Esophagus muscularis mucosa (tissue), 4 donors: ENCODE results near the gene ALG10. TPM values are rescaled to one million over a fixed set of nuclear protein-coding genes. Genes with fewer than 3 reads are reported as not detected.
"Not testable (repeated sequence)": the region's sequence is repeated elsewhere in the genome, so short reads cannot be mapped to it uniquely, and the experiment has no call there.

ENCODE experiments used
- DNase-seq: peaks from one replicate; pipeline ENCODE4 v3.0.0-alpha.2; 2017; ENCODE audit errors: extremely low spot score
- H3K27ac ChIP-seq, 4 donors: fragments of 200-600 bp; sonication (generic); replicated peaks in 1 of 4; 1 replicate in 3 of 4; 2 replicates in 1 of 4; pipeline ENCODE4 v1.5.1; 2016 to 2019; ENCODE audit warnings: mild to moderate bottlenecking in 1 of 4
- H3K27me3 ChIP-seq, 4 donors: fragments of 200-600 bp; sonication (generic); one replicate each; pipeline versions ENCODE4 v1.5.1 to v1.6.0; 2016 to 2019
- H3K36me3 ChIP-seq, 4 donors: fragments of 200-600 bp; sonication (generic); one replicate each; pipeline ENCODE4 v1.5.1; 2016 to 2019
- H3K4me1 ChIP-seq, 4 donors: fragments of 200-600 bp; sonication (generic); one replicate each; pipeline ENCODE4 v1.5.1; 2016 to 2019
- H3K4me3 ChIP-seq, 4 donors: fragments of 200-600 bp; sonication (generic); 1 replicate in 2 of 4; 2 replicates in 2 of 4; pipeline ENCODE4 v1.5.1; 2016 to 2019; ENCODE audit warnings: mild to moderate bottlenecking in 4 of 4, moderate library complexity in 1 of 4
- H3K9me3 ChIP-seq, 4 donors: fragments of 200-600 bp; sonication (generic); 1 replicate in 3 of 4; 2 replicates in 1 of 4; pipeline ENCODE4 v1.5.1; 2016 to 2019
- CTCF ChIP-seq, 3 experiments: fragments of 200-600 bp in 2 of 3; fragments of 450-650 bp in 1 of 3; sonication (generic) in 2 of 3; IDR thresholded peaks; one replicate each; pipeline ENCODE4 v1.5.1; 2017 to 2019; ENCODE audit warnings: antibody characterized with exemption in 3 of 3, mild to moderate bottlenecking in 2 of 3, moderate library complexity in 1 of 3
- EP300 ChIP-seq: sonication (generic); formaldehyde crosslinking; IDR thresholded peaks from one replicate; pipeline ENCODE4 v1.6.1; 2017; ENCODE audit warnings: antibody characterized with exemption
- POLR2A ChIP-seq: fragments of 450-650 bp; IDR thresholded peaks from one replicate; pipeline ENCODE4 v1.6.1; 2017; ENCODE audit warnings: antibody characterized with exemption, moderate library complexity, mild to moderate bottlenecking, low read depth
- POLR2AphosphoS5 ChIP-seq, 2 donors: sonication (generic); formaldehyde crosslinking; IDR thresholded peaks; one replicate each; pipeline ENCODE4 v1.6.1; 2017; ENCODE audit warnings: antibody characterized with exemption in 2 of 2
- WGBS: methylation state at CpG from one replicate; pipeline ENCODE4 v1.1.5; 2018; 5-methylcytosine and 5-hydroxymethylcytosine counted together
- intact Hi-C: fragments of 100-400 bp; cut with DNase I; formaldehyde crosslinking; loops from one replicate; pipeline ENCODE4 v1.15.1; 2023
- total RNA-seq, 4 donors: library from RNA; depleted of rRNA; stranded (reverse); fragments of >200 nt; gene quantifications; one replicate each; pipeline versions ENCODE4 v1.1.0 to v1.2.1, GENCODE V29; 2016

Gene ALG10
- total RNA-seq, 4 donors from 2014 or later, result 3.8 to 8.7 (median 5.1) TPM

DNA sequence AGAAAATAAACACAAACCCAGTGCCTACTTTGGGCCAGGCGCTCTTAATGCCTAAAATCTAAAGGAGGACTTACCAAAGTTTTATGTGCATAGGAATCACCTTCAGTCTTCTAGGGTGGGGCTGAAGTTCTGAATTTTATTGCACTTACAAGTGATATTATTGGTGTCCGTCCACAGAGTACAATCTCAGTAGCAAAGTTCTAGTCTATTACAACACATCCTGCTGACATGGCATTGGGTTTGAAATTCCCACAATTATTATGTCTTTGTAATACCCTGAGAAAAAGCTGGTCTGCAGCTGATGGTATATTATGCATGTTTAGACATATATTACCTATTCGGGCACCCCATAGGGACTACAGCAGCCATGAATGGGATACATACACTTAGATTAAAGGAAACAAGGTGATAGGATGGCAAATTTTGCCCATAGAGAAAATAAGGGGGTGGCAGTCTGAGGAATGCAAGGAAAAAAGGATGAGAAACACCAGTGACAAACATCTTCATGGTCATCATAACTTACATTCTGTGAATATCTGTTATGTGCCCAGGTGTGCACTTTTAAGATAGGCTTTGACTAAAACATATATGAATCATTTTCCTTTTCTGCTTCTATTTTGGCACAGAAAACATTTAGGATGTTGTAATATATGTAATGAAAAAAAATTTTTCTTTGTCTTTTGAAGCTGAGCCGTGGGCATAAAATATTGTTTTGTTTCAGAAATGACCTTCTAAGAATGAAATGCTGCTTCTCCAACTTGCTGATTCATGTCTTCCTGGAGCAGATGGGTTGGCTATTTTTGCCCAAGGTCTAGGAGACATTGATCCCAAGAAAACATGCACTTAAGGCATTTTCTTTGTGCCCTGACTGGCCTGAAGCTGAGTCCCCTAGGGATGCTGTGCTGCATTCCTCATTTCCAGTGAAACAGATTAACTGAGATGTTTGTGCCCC lies 27.2 kb upstream of the ALG10 start:
- DNase-seq, result no peak
- Histone ChIP-seq H3K27me3 (peaks cover 0 to 6% (median 0%) of the 10 kb centered on the region in 4 donors), H3K4me3 (no peak overlapping the region), H3K27ac (no peak overlapping the region), H3K36me3 (no peaks in the 10 kb centered on the region), H3K4me1 (no peaks in the 10 kb centered on the region), H3K9me3 (no peaks in the 10 kb centered on the region)
- intact Hi-C loops, result no loop called here
- 78% methylated on average over 4 of the region's 4 CpGs for WGBS
- TF ChIP-seq POLR2AphosphoS5 (IDR thresholded peaks at IDR 0.05), result no peak
- no peak for TF ChIP-seq POLR2A
- TF ChIP-seq CTCF (IDR thresholded peaks at IDR 0.05), result no peak
- TF ChIP-seq EP300, result no peak

GRCh38 chr12:34008835-34009234 lies 13.5 kb upstream of the ALG10 start:
- intact Hi-C loops, H3K27me3 ChIP-seq, H3K9me3 ChIP-seq, DNase-seq, H3K4me1 ChIP-seq, H3K36me3 ChIP-seq, H3K4me3 ChIP-seq, H3K27ac ChIP-seq: not testable (repeated sequence)

DNA sequence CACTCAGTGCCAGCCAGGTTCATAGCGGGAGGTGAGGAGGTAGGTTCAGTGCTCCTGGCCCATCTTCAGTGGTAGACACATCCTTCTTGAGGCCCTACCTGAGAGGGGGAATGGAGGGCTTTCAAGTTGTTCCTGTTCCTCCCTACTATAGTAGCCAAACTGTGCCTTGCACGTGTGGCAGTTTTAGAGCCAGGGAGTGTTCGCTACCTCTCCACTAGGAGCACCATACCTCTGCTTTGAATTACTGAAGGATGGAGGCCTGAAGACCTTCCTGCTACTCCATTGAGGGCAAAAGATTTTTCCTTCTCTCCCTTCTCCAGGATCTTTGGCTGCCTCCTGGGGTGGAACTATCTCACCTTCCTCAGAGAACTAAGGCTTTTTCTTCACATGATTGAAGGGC lies 5.9 kb upstream of the ALG10 start:
- no peak for DNase-seq
- H3K4me3 ChIP-seq, result no peak overlapping the region
- WGBS, result 79% methylated on average over 3 of the region's 3 CpGs
- H3K27me3 ChIP-seq, result no peaks in the 10 kb centered on the region
- no peaks in the 10 kb centered on the region for H3K9me3 ChIP-seq
- no peak overlapping the region for H3K27ac ChIP-seq
- no peak for TF ChIP-seq POLR2A
- no peak for TF ChIP-seq CTCF (IDR thresholded peaks at IDR 0.05)
- TF ChIP-seq POLR2AphosphoS5 (IDR thresholded peaks at IDR 0.05), result no peak
- no peak for TF ChIP-seq EP300
- H3K4me1 ChIP-seq, result peaks cover 2 to 4% (median 3%) of the 10 kb centered on the region in 4 donors
- no peaks in the 10 kb centered on the region for H3K36me3 ChIP-seq
- intact Hi-C loops, result no loop called here

GRCh38 chr12:34021071-34021470 lies 1.2 kb upstream of the ALG10 start:
- Histone ChIP-seq H3K36me3 (peaks cover 0 to 9% (median 0%) of the 10 kb centered on the region in 4 donors), H3K9me3 (no peaks in the 10 kb centered on the region), H3K4me1 (peaks cover 11 to 21% (median 20%) of the 10 kb centered on the region in 4 donors), H3K27me3 (no peaks in the 10 kb centered on the region), H3K4me3 (no peak overlapping the region), H3K27ac (peak overlapping the region in 1 of 4 donors; percentile 79)
- intact Hi-C loops, result loop anchor here (2.0 kb wide), 1 partner anchor 1264 kb away; no protein-coding TSS in a partner anchor
- TF ChIP-seq CTCF (IDR thresholded peaks at IDR 0.05) (no peak), POLR2AphosphoS5 (IDR thresholded peaks at IDR 0.05) (no peak), POLR2A (no peak), EP300 (no peak)
- WGBS, result 94% methylated on average over 1 of the region's 1 CpG
- DNase-seq, result no peak

- DNase-seq, H3K4me3 ChIP-seq, H3K9me3 ChIP-seq, H3K27me3 ChIP-seq, H3K36me3 ChIP-seq, intact Hi-C loops, H3K27ac ChIP-seq: not testable (repeated sequence)
- peaks cover 5 to 13% (median 12%) of the 10 kb centered on the region in 4 donors for H3K4me1 ChIP-seq
- 76% methylated on average over 2 of the region's 2 CpGs for WGBS
Observed at GRCh38 chr12:34027661-34028060, 5.4 kb downstream of the ALG10 start.

- no peaks in the 10 kb centered on the region for H3K36me3 ChIP-seq
- H3K4me3 ChIP-seq, result no peak overlapping the region
- H3K9me3 ChIP-seq, result no peaks in the 10 kb centered on the region
- H3K4me1 ChIP-seq, result no peaks in the 10 kb centered on the region
- H3K27me3 ChIP-seq, result no peaks in the 10 kb centered on the region
- DNase-seq, result no peak
- TF ChIP-seq EP300 (no peak), POLR2AphosphoS5 (IDR thresholded peaks at IDR 0.05) (no peak), POLR2A (no peak), CTCF (IDR thresholded peaks at IDR 0.05) (no peak)
- WGBS, result 84% methylated on average over 4 of the region's 4 CpGs
- H3K27ac ChIP-seq, result no peak overlapping the region
- intact Hi-C loops, result no loop called here
Observed at GRCh38 chr12:34030591-34030990, 8.3 kb downstream of the ALG10 start.
